DMS114 treated with DMSO at 0.1 percent for 48 hours (cell line): Measurements from ENCODE around the gene AFF3.
"Not testable (repeated sequence)": the region's sequence is repeated elsewhere in the genome, so short reads cannot be mapped to it uniquely, and the experiment has no call there.

Experiments used
- DNase-seq: peaks from one replicate; lab custom pipeline; 2025; ENCODE audit not compliant: unreplicated experiment; lab: John Stamatoyannopoulos, UW

AFF3 gene

DNA sequence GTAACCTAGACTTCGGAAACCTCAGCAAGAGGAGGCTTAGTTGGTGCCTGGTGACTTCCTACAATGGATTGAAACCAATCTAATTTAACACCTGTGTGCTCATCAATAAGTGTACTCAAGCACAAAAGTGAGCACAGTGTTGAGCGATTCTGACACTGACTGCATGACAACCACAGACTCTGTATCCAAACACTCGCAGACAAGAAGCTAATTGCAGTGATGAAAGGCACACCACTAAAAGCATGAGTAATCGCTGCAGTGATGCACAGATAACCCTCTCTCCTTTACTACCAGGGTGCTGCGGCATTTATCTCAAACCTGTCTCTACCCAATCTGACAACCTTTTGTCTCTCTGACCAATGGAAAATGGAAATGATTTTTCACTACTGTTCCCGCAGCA lies 168.1 kb downstream of the AFF3 start:
- DNase-seq, result no peak

DNA sequence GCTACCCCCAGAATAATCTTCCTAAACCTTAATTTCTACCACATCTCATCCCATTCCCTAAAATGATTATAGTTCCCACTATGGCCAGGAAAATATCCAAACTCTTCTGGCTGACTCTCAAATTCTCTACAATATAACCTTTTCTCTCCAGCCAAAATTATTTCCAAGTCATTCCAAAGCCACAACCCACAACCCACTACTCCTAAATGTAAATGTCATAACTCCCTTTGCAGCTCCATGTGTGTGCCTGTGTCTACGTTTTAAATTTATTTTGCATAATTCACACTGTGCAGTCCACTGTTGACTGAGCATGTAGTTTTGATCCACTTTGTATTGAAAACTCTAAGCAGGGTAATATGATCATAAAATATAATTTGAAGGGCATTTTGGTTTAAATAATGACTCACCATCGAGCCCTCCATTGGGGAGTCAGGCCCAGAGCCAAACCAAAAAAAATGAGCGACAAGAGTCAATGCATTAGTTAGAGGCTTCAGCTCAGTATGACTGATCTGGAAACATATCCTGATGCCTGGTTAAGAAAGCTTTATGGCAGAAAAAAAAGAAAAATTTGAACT lies 171.0 kb downstream of the AFF3 start:
- no peak for DNase-seq

GRCh38 chr2:99970292-99970868 lies 172.0 kb downstream of the AFF3 start:
- DNase-seq, result no peak

DNA sequence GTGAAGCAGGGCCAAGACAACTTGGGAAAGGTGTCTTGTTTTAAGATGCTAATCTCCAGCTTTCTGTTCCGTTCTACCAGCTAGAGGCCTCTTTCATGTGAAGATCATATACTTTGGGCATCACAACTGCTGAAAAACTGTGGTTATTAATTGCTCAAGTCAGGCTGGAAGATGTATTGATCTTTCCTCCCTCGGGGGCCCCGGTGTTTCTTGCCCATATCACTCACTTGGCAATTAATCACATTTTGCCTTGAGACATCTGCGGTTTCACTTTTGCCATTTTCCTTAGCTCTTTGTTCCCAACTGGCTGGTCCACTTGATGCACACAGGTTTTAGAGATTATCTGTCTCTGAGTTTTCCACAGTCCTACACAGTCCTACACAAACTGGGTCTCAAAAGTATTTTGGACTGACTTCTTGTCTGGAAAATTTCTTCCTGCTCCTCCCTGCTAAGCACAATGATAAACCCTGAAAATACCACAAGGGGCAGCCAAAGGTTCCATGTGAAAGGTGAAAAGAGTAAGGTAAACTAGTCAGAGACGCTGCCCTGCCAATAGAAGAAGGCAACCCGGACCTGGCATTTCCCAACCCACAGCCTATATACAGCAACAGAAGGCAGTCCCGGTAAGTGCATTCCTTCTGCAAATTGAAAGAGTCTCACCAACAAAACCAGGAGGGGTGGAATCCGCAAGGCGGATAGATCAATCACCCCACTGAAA lies 181.0 kb downstream of the AFF3 start:
- DNase-seq, result no peak

DNA sequence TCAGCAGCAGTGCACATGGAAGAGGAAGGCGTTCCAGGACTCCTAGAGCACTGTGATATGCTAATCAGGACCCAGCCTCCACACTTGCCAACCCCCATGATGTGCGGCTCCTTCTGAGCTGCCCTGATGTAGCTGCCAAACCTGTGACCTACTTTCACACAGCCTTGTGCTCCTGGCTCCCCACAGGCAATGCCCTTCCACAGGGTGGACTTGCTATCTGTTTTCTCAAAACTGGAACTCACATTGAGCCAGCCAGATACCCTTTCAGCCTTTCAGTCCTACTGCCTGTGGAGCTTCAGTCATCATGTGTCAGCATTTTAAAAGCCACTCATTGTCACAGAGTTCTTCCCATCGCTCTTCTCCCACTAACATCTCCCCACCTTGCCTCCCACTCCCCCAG lies 181.6 kb downstream of the AFF3 start:
- DNase-seq, result no peak

DNA sequence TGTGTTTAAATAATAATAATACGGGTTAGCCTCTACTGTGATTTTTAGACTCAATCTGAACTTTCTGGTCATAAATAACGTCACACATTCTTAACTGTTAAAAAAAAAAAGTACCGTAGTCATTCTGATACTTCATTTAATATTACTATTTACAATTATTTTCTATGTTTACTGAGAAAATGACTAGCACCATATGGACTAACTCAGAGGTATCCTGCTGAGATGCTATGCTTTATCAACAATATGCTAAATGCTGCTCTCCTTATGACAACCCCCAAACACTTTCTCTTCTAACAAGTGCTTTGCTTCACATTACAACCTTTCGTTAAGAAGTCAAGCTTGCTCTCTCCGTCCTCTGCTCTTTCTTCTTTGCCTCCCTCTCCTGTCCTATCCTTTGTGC lies 182.1 kb downstream of the AFF3 start:
- no peak for DNase-seq

GRCh38 chr2:99959261-99960014 lies 183.0 kb downstream of the AFF3 start:
- no peak for DNase-seq

DNA sequence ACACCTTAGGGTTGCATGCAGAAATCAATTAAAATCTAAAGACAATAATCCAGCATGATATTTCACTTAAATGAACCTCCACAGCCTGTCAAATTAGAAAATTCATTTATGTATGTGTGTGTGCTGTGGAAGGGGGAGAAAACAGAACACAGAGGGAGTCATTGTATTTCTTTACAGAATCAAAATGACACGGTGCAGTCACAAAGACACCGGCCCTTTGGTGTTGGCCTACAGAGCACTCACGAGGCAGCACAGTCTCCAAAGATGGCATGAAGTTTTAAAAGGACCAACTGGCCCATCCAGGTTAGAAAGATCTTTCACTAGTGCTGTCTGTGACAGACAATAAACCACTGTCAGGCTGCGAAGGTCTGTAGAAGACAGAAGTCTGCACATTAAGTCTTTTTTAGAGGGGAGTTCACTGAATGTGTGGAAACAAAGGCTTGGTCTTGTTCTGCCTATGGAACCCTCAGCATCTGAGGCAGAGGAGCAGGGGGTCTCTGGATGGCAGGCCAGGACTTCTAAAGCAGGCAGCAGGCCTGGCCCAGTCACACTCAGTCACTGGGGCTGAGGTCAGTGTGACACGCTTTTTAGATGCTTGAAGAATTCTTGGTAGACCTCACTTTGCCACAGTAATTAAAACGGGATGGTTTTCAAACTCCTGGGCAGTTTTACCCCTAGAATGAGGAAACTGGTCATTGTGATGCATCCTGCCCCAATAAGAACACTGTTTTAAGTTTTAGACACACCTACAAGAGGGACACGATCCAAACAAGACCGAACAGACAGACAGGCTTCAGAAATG lies 184.9 kb downstream of the AFF3 start:
- DNase-seq, result no peak

GRCh38 chr2:99956232-99957030 lies 186.0 kb downstream of the AFF3 start:
- DNase-seq, result no peak

DNA sequence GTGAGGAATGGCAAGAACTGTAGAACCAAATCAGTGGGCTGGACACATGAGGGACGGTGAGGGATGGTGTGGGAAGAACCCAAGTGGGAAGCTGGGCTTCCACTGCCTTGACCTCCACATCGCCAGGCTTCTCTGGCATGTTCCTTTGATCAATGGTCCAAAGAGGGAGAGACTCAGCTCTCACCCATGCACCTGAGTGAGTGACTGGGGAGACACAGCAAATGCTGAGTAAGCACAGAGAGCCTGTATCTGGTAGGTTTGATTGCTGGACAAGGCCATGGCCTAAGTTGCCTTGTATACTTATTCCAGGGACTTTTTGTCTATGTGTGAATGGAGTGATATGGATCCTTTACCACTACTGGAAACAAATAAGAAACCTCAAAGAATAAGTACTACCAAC lies 188.6 kb downstream of the AFF3 start:
- no peak for DNase-seq

DNA sequence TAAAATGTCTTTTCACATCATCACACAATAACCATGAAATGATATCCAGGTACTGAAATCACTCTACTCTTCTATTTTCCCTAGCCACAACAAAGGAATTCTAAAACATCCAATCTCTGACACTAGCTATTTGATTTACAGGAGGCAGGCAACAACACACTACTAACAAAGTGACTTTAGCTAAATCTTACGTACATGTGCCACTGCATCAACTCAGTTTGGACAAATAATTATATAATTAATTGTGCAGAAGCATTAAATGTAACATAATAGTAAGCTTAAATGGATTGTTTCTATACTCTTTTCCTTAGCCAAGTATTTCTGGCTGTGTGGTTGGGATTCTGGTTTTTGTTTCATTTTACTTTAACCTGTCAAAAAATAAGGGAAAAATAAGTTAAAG lies 192.4 kb downstream of the AFF3 start:
- DNase-seq, result no peak

- no peak for DNase-seq
Measured at GRCh38 chr2:99949530-99949929, 192.9 kb downstream of the AFF3 start.

- no peak for DNase-seq
Measured at GRCh38 chr2:99948010-99948409, 194.4 kb downstream of the AFF3 start.

DNA sequence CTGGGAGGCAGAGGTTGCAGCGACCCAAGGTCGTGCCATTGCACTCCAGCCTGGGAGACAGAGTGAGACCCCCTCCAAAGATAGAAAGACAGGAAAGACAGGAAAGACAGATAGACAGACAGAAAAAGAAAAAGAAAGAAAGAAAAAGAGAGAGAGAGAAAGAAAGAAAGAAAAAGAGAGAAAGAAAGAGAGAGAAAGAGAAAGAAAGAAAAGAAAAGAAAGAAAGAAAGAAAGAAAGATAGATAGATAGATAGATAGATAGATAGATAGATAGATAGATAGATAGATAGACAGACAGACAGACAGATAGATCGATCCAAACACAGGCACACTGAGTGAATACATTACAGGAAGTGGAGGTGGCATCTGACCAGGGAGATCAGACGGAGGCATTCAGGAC lies 195.0 kb downstream of the AFF3 start:
- not testable (repeated sequence) for DNase-seq

- no peak for DNase-seq
Measured at GRCh38 chr2:99944019-99944418, 198.4 kb downstream of the AFF3 start.

DNA sequence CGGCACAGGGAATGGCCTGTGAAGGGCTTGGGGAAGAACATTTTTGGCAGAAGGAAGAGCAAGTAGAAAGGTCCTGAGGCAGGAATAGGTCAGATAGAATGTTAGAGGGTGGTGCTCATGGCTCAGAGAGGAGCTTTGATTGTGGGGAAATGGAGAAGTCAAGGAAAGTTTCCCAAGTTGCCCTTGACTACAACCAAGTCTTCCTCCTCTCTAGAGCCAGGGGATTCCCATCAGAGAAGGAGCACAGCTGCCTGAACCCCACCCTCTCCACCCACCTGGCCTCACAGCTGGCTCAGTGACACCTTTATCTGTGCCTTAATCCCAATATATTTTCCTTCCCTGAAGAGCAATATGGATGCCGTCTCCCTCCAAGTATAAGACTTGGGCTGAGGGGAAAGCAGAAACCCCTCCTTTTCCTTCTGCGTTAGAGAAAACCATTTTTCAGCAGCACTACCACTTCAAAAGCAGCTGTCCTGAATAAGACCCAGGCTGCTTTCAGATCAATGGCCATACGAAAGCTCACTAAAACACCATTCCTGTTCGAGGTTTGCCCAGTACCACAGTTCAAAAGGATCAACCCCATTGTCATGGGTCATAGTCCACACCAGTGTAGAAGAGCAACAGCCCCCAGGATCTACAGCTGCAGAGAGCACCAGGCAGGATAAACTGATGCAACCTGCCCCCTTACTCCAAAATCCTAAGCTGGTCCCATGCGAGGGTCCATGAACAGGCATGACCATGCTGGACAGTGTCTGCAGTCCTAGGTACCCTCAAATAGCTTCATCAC lies 199.6 kb downstream of the AFF3 start:
- no peak for DNase-seq

- DNase-seq, result no peak
Measured at GRCh38 chr2:99940963-99941362, 201.4 kb downstream of the AFF3 start.

DNA sequence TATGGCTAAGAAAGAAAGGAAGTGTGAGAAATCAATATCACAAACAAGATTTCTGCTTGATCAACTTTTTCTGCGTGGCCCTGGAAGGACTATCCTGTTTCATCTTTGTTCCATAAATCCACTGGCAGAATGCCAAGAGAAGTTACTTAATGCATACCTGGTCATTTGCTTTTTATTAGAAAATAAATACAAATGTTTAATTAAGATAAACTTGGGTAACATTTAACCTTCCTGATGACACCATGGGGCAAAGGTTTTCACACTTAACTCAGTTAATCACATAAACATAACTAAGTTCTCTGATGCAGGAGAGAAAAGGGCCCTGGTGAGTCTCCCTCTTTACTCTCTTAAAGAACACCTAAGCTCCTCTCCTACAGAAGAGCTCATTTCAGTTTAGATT lies 203.3 kb downstream of the AFF3 start:
- DNase-seq, result no peak

GRCh38 chr2:99938250-99938649 lies 204.1 kb downstream of the AFF3 start:
- no peak for DNase-seq

GRCh38 chr2:99936065-99936464 lies 206.3 kb downstream of the AFF3 start:
- no peak for DNase-seq
